K562 (cell line): ENCODE results near the gene PAX5. TPM values are rescaled to one million over a fixed set of nuclear protein-coding genes. Genes with fewer than 3 reads are reported as not detected.

ENCODE experiments used
- ATAC-seq: fragments of 200-7000 bp; cut with Tn5 transposase; 3 replicates; pipeline ENCODE4 v1.9.1; 2020; ENCODE audit warnings: moderate library complexity
- BruUV-seq: library from RNA; stranded (reverse); fragments of 400-500 nt; replicated peaks from 2 replicates; lab custom pipeline; 2021; lab: Mats Ljungman, UMichigan
- CTCF ChIA-PET: fragments of 300-600 bp; formaldehyde crosslinking; extraction: SDS; loops from one replicate; lab custom pipeline; 2021; ENCODE audit warnings: low intra/inter-chr PET ratio; lab: Yijun Ruan, JAX
- POLR2A ChIA-PET: fragments of 300-600, 350-650 bp; sonication (Branson Sonifier 250); formaldehyde crosslinking; extraction: SDS; loops from one replicate; lab custom pipeline; 2021; ENCODE audit warnings: antibody characterized with exemption, inconsistent platforms; lab: Yijun Ruan, JAX
- DNase-seq, 4 experiments: peaks; one replicate each; pipeline versions ENCODE4 v3.0.0 to v3.0.0-alpha.2; 2011 to 2018; ENCODE audit warnings: low spot score in 3 of 4, mixed read lengths in 3 of 4; ENCODE audit errors: extremely low read depth in 1 of 4
- FAIRE-seq: peaks from 2 replicates; lab custom pipeline; 2011; peaks lifted over from hg19 to GRCh38; lab: Jason Lieb, UNC
- H2AFZ ChIP-seq: 2 replicates; pipeline ENCODE4 v1.6.0; 2011; ENCODE audit warnings: low read depth, low read length, control low read depth, inconsistent platforms
- H3K27ac ChIP-seq: fragments of 200-600 bp; 3 replicates; pipeline ENCODE4 v1.8.0; 2011; ENCODE audit warnings: low read depth, mild to moderate bottlenecking, control low read depth, inconsistent platforms, low read length, moderate library complexity, mixed read lengths; ENCODE audit errors: extremely low read depth
- H3K27me3 ChIP-seq, 2 experiments: fragments of 300-600 bp in 1 of 2; 2 replicates in 1 of 2; 3 replicates in 1 of 2; pipeline versions ENCODE4 v1.6.0 to v1.8.0; 2011; ENCODE audit warnings: inconsistent platforms in 2 of 2, low read length in 2 of 2, mild to moderate bottlenecking in 1 of 2, mixed read lengths in 1 of 2, moderate library complexity in 1 of 2; ENCODE audit not compliant: control insufficient read depth in 2 of 2, insufficient read depth in 2 of 2
- H3K36me3 ChIP-seq: fragments of 300-600 bp; 3 replicates; pipeline ENCODE4 v1.8.0; 2011; ENCODE audit warnings: mild to moderate bottlenecking, low read length, inconsistent platforms; ENCODE audit not compliant: control insufficient read depth, insufficient read depth
- H3K4me1 ChIP-seq, 2 experiments: fragments of 200-600 bp in 1 of 2; replicated peaks in 1 of 2; 2 replicates in 1 of 2; 3 replicates in 1 of 2; pipeline versions ENCODE4 v1.5.1 to v1.8.0; 2011; ENCODE audit warnings: inconsistent platforms in 2 of 2, low read length in 2 of 2, mild to moderate bottlenecking in 1 of 2, mixed read lengths in 1 of 2, moderate library complexity in 1 of 2; ENCODE audit not compliant: control insufficient read depth in 2 of 2, insufficient read depth in 2 of 2
- H3K4me2 ChIP-seq: 2 replicates; pipeline ENCODE4 v1.6.1; 2011; ENCODE audit warnings: low read length, control low read depth, inconsistent platforms, mixed read lengths; ENCODE audit not compliant: insufficient read depth
- H3K4me3 ChIP-seq: fragments of 200-600 bp; sonication (generic), shearing (Covaris generic); 2 replicates; pipeline ENCODE4 v1.5.1; 2016; ENCODE audit warnings: control low read depth, inconsistent platforms
- H3K79me2 ChIP-seq: fragments of 200-600 bp; 3 replicates; pipeline ENCODE4 v1.8.0; 2011; ENCODE audit warnings: low read length, inconsistent platforms; ENCODE audit not compliant: control insufficient read depth, insufficient read depth
- H3K9ac ChIP-seq, 2 experiments: 2 replicates each; pipeline versions ENCODE4 v1.6.0 to v1.6.1; 2011; ENCODE audit warnings: low read depth in 2 of 2, low read length in 2 of 2, control low read depth in 1 of 2, inconsistent platforms in 1 of 2, mild to moderate bottlenecking in 1 of 2, mixed read lengths in 1 of 2; ENCODE audit not compliant: insufficient read depth in 1 of 2
- H3K9me1 ChIP-seq: one replicate; pipeline ENCODE4 v1.6.0; 2011; ENCODE audit warnings: inconsistent platforms, mild to moderate bottlenecking, low read length, moderate library complexity; ENCODE audit not compliant: control insufficient read depth, insufficient read depth
- H3K9me3 ChIP-seq: replicated peaks from 2 replicates; pipeline ENCODE4 v1.5.1; 2011; ENCODE audit warnings: low read depth, low read length, inconsistent platforms; ENCODE audit not compliant: control insufficient read depth, insufficient read depth
- H4K20me1 ChIP-seq: replicated peaks from 2 replicates; pipeline ENCODE4 v1.6.1; 2011; ENCODE audit warnings: low read length, inconsistent platforms, mixed read lengths; ENCODE audit not compliant: control insufficient read depth, insufficient read depth
- ATF4 ChIP-seq: fragments of 450-650 bp; formaldehyde crosslinking; IDR thresholded peaks from 2 replicates; pipeline ENCODE4 v1.4.0; 2022; ENCODE audit warnings: mild to moderate bottlenecking, moderate library complexity
- CBFB ChIP-seq: sonication (generic); formaldehyde crosslinking; IDR thresholded peaks from 2 replicates; pipeline ENCODE4 v1.4.0; 2020; ENCODE audit warnings: mild to moderate bottlenecking, missing genetic modification reagents
- DPF2 ChIP-seq: fragments of 450-650 bp; IDR thresholded peaks from 2 replicates; pipeline ENCODE4 v1.6.1; 2016
- HMBOX1 ChIP-seq: sonication (generic); IDR thresholded peaks from 2 replicates; pipeline ENCODE4 v1.6.1; 2016
- MTA3 ChIP-seq: fragments of 450-650 bp; formaldehyde crosslinking; IDR thresholded peaks from 2 replicates; pipeline ENCODE4 v1.6.1; 2017; ENCODE audit warnings: mild to moderate bottlenecking, borderline replicate concordance
- NR2F6 ChIP-seq: fragments of 450-650 bp; formaldehyde crosslinking; IDR thresholded peaks from 2 replicates; pipeline ENCODE4 v1.4.0; 2020; ENCODE audit warnings: mild to moderate bottlenecking
- RBM22 ChIP-seq: fragments of 200-400 bp; formaldehyde crosslinking; IDR thresholded peaks from 2 replicates; pipeline ENCODE4 v1.6.1; 2018; ENCODE audit warnings: low read length, low read depth; ENCODE audit not compliant: poor library complexity, severe bottlenecking
- TBL1XR1 ChIP-seq, 2 experiments: IDR thresholded peaks; 2 replicates each; pipeline ENCODE4 v1.6.1; 2012; ENCODE audit warnings: improper control_type of control experiment in 2 of 2, low read length in 2 of 2, mild to moderate bottlenecking in 1 of 2
- TRIM24 ChIP-seq, 2 experiments: fragments of 450-650 bp; IDR thresholded peaks; 2 replicates each; pipeline ENCODE4 v1.6.1; 2016
- USF2 ChIP-seq: sonication (generic); formaldehyde crosslinking; IDR thresholded peaks from 2 replicates; pipeline ENCODE4 v1.5.0; 2020; ENCODE audit warnings: missing genetic modification reagents
- WGBS: fragments of 100-300 bp; shearing (Covaris generic); methylation state at CpG from one replicate; pipeline ENCODE4 v1.1.6; 2016; ENCODE audit warnings: low coverage, mixed read lengths; ENCODE audit not compliant: insufficient coverage; ENCODE audit errors: missing lambda C conversion rate; 5-methylcytosine and 5-hydroxymethylcytosine counted together
- in situ Hi-C: fragments of 300-500 bp; cut with MboI; formaldehyde crosslinking; loops from 4 replicates; pipeline ENCODE4 v1.15.0; 2018; ENCODE audit warnings: inconsistent platforms, mixed read lengths
- intact Hi-C: fragments of 100-400 bp; cut with micrococcal nuclease; formaldehyde crosslinking; loops from 2 replicates; pipeline ENCODE4 v1.14.2; 2022
- polyA plus RNA-seq, 8 experiments: library from polyadenylated mRNA; depleted of rRNA in 4 of 8; stranded (reverse) in 5 of 8; unstranded in 3 of 8; fragments of >200 nt; fragmentation: Nextera tagmentation in 2 of 8; fragmentation: Illumina TruSeq in 1 of 8; extraction: Ambion mirVana in 2 of 8; extraction: Trizol in 1 of 8; gene quantifications; 2 replicates each; pipeline versions ENCODE4 v1.2.1 to v1.2.3, GENCODE V29; 2011 to 2014; ENCODE audit warnings: inconsistent platforms in 1 of 8, missing spikeins in 1 of 8
- total RNA-seq, 7 experiments: library from RNA; depleted of rRNA in 6 of 7; stranded (reverse); fragments of >200 nt in 6 of 7; fragmentation: Illumina TruSeq in 2 of 7; extraction: Trizol in 2 of 7; gene quantifications; 2 replicates each; pipeline versions ENCODE4 v1.2.1 to v1.2.3, GENCODE V29; 2011 to 2021; ENCODE audit warnings: low replicate concordance in 1 of 7
- TF ChIP-seq, protein P1 (sequence below): fragments of 150-350 bp; IDR thresholded peaks from 2 replicates; pipeline ENCODE4 v1.6.1; 2014; ENCODE audit warnings: low read depth, mild to moderate bottlenecking, low read length, borderline replicate concordance

The PAX5 gene
- total and polyA plus RNA-seq, 9 of the 15 experiments (the other 6 are each of a cell fraction or from before 2014, with no cell fraction given), result 0.03 to 0.09 TPM; not detected in 7

GRCh38 chr9:36849943-36850342, 184.1 kb downstream of the PAX5 start:
- no peak overlapping the region for H3K9ac ChIP-seq
- in situ Hi-C loops (no loop called here), intact Hi-C loops (no loop called here)
- no peaks in the 10 kb centered on the region for H3K9me3 ChIP-seq
- no peak overlapping the region for H2AFZ ChIP-seq
- no peaks in the 10 kb centered on the region for H3K4me1 ChIP-seq
- BruUV-seq, result no TSS peak
- no peaks in the 10 kb centered on the region for H3K9me1 ChIP-seq
- H3K79me2 ChIP-seq, result no peaks in the 10 kb centered on the region
- no peak overlapping the region for H3K4me2 ChIP-seq
- ChIA-PET CTCF (no interaction called here), POLR2A (interaction anchor here (1.1 kb wide), 1 partner anchor 10 kb away, joined by 4 read pairs; no protein-coding TSS in a partner anchor)
- no peaks in the 10 kb centered on the region for H4K20me1 ChIP-seq
- no peak overlapping the region for H3K27ac ChIP-seq
- FAIRE-seq (no peak), ATAC-seq (no peak), DNase-seq (no peak)
- no peaks in the 10 kb centered on the region for H3K36me3 ChIP-seq
- TF ChIP-seq TRIM24 (IDR thresholded peaks at IDR 0.05) (no peak), ATF4 (CRISPR knock-in tag) (no peak), USF2 (CRISPR knock-in tag) (no peak), RBM22 (no peak), TBL1XR1 (IDR thresholded peaks at IDR 0.05; ENCODE audit: low read length in 2 of 2) (no peak), MTA3 (no peak), CBFB (CRISPR knock-in tag) (no peak), DPF2 (no peak), HMBOX1 (no peak), NR2F6 (CRISPR knock-in tag) (no peak)
- TF ChIP-seq, protein P1, sequence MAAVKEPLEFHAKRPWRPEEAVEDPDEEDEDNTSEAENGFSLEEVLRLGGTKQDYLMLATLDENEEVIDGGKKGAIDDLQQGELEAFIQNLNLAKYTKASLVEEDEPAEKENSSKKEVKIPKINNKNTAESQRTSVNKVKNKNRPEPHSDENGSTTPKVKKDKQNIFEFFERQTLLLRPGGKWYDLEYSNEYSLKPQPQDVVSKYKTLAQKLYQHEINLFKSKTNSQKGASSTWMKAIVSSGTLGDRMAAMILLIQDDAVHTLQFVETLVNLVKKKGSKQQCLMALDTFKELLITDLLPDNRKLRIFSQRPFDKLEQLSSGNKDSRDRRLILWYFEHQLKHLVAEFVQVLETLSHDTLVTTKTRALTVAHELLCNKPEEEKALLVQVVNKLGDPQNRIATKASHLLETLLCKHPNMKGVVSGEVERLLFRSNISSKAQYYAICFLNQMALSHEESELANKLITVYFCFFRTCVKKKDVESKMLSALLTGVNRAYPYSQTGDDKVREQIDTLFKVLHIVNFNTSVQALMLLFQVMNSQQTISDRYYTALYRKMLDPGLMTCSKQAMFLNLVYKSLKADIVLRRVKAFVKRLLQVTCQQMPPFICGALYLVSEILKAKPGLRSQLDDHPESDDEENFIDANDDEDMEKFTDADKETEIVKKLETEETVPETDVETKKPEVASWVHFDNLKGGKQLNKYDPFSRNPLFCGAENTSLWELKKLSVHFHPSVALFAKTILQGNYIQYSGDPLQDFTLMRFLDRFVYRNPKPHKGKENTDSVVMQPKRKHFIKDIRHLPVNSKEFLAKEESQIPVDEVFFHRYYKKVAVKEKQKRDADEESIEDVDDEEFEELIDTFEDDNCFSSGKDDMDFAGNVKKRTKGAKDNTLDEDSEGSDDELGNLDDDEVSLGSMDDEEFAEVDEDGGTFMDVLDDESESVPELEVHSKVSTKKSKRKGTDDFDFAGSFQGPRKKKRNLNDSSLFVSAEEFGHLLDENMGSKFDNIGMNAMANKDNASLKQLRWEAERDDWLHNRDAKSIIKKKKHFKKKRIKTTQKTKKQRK, result no peak
- H3K4me3 ChIP-seq, result no peak overlapping the region
- peaks cover 2 to 47% of the 10 kb centered on the region in 2 experiments; a peak in 3 of 5 replicates for H3K27me3 ChIP-seq
- WGBS, result 2% methylated on average over 5 of the region's 9 CpGs
